Cardiac fibroblast (primary cell): Measurements from ENCODE around the gene KDM4E.
"Not testable (repeated sequence)": the region's sequence is repeated elsewhere in the genome, so short reads cannot be mapped to it uniquely, and the experiment has no call there.

Experiments used
- DNase-seq, 2 donors: peaks; one replicate each; pipeline versions ENCODE4 v3.0.0 to v3.0.0-alpha.2; 2010; ENCODE audit warnings: low read depth in 2 of 2
- H3K4me3 ChIP-seq, 2 donors: replicated peaks in 1 of 2; 1 replicate in 1 of 2; 2 replicates in 1 of 2; pipeline ENCODE4 v1.5.1; 2011; ENCODE audit warnings: low read depth in 2 of 2, low read length in 2 of 2, mild to moderate bottlenecking in 2 of 2, moderate library complexity in 1 of 2
- CTCF ChIP-seq: IDR thresholded peaks from one replicate; pipeline ENCODE4 v1.5.1; 2011; ENCODE audit warnings: low read depth, mild to moderate bottlenecking, low read length, inconsistent platforms

Gene KDM4E

GRCh38 chr11:95033051-95033450 lies 8.0 kb downstream of the KDM4E start:
- no peak for DNase-seq
- TF ChIP-seq CTCF, result no peak
- H3K4me3 ChIP-seq, result no peak overlapping the region

DNA sequence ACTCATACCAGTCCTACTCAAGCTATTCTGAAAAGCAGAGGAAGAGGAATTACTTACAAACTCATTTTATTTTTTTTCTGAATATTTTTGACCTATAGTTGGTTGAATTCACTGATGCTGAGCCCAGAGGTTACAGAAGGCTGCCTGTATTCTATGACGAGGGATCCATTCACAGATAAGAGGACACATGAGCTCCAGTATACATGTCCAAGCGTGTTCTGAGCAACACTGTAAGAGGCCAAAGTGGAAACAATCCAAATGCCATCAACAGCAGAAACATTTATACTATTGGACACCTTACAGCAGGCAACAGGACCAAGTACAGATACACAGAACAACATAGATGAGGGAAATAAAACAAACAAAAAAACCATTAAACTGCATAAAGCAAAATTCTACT lies 10.3 kb downstream of the KDM4E start:
- DNase-seq, result no peak

DNA sequence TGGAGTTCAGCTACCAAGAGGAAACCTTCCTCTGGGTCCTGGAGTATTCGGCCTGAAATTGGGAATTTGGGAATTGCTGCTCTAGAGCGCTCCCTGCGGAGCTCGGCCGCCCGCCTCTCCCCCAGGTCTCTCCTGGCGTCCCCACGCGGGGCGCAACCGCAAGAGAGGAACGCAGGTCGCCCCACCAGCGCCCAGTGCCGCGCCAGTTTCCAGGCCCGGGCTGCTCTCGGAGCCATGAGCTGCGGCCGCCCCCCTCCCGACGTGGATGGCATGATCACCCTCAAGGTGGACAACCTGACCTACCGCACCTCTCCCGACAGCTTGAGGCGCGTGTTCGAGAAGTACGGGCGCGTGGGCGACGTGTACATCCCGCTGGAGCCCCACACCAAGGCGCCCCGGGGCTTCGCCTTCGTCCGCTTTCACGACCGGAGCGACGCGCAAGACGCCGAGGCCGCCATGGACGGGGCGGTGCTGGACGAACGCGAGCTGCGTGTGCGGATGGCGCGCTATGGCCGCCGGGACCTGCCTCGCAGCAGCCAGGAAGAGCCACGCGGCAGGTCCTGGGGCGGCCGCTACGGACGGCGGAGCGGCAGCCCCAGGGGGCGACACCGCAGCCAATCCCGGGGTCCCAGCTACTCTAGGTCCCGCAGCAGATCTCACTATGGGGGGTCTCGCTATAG lies 12.4 kb downstream of the KDM4E start:
- DNase-seq, result peak; percentile 5 to 17
- H3K4me3 ChIP-seq, result peak overlapping the region; percentile 27 to 38

More for the DNA sequence above, 10.3 kb downstream of the KDM4E start:
- no peak overlapping the region for H3K4me3 ChIP-seq
- no peak for TF ChIP-seq CTCF

DNA sequence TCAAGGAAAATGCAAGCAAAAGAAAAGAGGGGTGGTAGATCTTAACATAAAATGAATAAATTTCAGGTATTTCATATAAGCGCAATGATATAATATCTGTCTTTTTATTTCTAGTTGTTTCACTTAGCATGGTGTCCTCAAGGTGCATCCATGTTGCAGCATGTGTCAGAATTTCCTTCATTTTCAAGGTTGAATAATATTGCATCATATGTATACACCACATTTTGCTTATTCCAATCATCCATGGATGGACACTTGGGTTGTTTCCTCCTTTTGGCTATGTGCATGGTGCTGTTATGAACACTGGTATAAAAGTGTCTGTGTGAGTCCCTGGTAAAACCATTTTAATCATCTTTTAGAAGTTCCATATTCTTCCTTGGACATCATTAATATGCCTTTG lies 17.2 kb downstream of the KDM4E start:
- no peak overlapping the region for H3K4me3 ChIP-seq
- TF ChIP-seq CTCF, result no peak
- DNase-seq, result no peak

GRCh38 chr11:95042906-95043305 lies 17.8 kb downstream of the KDM4E start:
- H3K4me3 ChIP-seq, result no peak overlapping the region
- no peak for TF ChIP-seq CTCF
- DNase-seq, result no peak

GRCh38 chr11:95044010-95044409 lies 19.0 kb downstream of the KDM4E start:
- DNase-seq, result no peak
- no peak for TF ChIP-seq CTCF
- no peak overlapping the region for H3K4me3 ChIP-seq

GRCh38 chr11:95045812-95046211 lies 20.8 kb downstream of the KDM4E start:
- TF ChIP-seq CTCF, result no peak
- DNase-seq, result no peak
- no peak overlapping the region for H3K4me3 ChIP-seq

GRCh38 chr11:95049122-95049521 lies 24.1 kb downstream of the KDM4E start, which contains the start of gene KDM4F:
KDM4F (plus strand) TSS chr11:95049422.
- H3K4me3 ChIP-seq, DNase-seq: not testable (repeated sequence)
